ENCODE results near the gene BTBD9. TPM values are rescaled to one million over a fixed set of nuclear protein-coding genes. Genes with fewer than 3 reads are reported as not detected.

BTBD9 gene
- total RNA-seq, 1 donor from 2014 or later: 47.9 TPM

DNA sequence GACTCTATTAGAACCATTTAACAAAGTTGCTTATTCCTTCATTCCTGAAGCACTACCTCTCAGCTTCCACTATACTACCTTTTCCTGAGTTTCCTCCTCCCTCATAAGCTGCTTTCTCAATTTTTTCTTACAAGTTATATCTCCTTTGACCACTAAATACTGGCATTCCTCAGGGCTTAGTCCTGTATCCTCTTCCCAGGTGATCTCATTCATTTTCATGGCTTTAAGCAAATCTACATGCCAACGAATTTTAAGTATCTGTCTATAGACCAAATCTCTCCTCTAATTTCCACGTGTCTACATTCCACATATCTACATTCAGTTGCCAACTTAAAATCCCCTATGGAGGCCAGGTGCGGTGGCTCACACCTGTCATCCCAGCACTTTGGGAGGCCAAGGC is 134.7 kb downstream of the BTBD9 start:
- Histone ChIP-seq H3K4me3 (no peak overlapping the region), H3K27ac (no peak overlapping the region), H3K4me1 (no peaks in the 10 kb centered on the region), H3K9me3 (no peaks in the 10 kb centered on the region), H3K36me3 (no peaks in the 10 kb centered on the region), H3K27me3 (no peaks in the 10 kb centered on the region)
- ATAC-seq (no peak), DNase-seq (no peak)
- TF ChIP-seq, protein P1, sequence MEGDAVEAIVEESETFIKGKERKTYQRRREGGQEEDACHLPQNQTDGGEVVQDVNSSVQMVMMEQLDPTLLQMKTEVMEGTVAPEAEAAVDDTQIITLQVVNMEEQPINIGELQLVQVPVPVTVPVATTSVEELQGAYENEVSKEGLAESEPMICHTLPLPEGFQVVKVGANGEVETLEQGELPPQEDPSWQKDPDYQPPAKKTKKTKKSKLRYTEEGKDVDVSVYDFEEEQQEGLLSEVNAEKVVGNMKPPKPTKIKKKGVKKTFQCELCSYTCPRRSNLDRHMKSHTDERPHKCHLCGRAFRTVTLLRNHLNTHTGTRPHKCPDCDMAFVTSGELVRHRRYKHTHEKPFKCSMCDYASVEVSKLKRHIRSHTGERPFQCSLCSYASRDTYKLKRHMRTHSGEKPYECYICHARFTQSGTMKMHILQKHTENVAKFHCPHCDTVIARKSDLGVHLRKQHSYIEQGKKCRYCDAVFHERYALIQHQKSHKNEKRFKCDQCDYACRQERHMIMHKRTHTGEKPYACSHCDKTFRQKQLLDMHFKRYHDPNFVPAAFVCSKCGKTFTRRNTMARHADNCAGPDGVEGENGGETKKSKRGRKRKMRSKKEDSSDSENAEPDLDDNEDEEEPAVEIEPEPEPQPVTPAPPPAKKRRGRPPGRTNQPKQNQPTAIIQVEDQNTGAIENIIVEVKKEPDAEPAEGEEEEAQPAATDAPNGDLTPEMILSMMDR (IDR thresholded peaks at IDR 0.05): no peak
- intact Hi-C loops (cut with DNase I): no loop called here

DNA sequence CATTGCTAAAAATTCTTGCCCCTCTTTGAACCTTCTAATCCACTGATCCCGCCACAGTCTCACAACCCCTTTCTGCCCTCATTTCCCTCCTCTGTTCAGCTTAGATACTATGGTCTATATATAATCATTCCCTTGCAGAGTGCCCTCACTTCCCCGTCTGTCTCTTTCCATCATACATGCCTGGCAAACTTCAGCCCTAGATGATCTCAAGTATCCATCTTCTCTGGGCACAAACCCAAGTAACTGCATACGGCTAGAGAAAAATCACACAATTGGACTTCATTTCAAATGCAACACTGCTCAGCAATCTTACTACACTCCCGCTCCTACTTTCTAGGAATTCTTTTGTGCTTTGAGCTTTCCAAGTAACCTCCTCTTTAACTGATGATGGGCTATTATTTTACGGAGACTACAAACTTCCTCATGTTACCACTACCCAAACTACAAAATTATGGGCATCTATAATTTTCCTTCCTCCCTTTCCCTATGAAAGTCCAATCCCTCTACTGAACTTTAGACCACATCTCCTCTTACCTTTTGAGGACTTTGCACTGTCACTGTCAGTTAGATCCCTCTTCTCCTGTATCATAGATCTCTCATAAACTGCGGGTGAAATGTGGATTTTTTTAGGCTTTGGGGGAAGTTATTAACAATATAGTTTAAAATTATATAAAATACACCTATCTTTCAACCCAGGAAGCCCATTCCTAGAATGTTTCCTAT is 135.6 kb downstream of the BTBD9 start:
- intact Hi-C loops (cut with DNase I): no loop called here
- Histone ChIP-seq H3K27me3 (no peaks in the 10 kb centered on the region), H3K27ac (no peak overlapping the region), H3K4me3 (no peak overlapping the region), H3K9me3 (no peaks in the 10 kb centered on the region), H3K4me1 (no peaks in the 10 kb centered on the region), H3K36me3 (no peaks in the 10 kb centered on the region)
- DNase-seq (no peak), ATAC-seq (no peak)
- TF ChIP-seq, protein P1 (IDR thresholded peaks at IDR 0.05): no peak

DNA sequence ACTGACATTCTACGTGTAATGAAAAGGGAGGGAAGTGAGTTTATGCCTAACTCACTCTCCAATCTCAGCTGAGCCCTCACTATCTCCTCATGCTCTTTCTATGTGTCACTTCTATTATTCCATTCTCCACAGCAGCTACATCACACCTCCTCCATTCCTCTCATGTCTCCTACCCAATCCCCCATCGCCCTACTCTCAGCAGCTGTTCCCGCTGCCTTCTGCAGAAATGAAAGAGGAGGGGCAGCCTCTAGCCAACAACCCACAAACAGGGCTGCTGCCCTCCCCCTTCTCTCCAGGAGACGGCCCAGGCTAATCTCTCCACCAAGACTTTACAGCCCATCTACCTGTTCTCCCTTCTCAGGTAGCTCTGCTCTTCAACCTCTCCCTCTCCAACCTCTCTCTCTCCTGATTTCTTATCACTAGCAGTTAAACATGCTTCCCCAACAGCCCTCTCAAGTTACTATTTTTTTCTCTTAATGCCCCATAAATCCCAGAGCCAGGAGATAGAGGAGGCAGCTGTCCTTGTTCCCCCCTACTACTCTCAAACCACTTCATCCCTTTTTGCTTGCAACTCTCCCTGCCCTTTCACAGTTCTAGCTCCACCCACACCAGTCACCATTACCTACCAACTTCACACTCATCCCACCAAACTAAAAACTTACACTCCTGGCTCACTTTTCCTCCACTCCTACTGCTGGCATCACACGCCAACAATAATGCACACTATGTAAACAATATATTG is 136.5 kb downstream of the BTBD9 start:
- no peak overlapping the region for H3K4me3 ChIP-seq
- no peaks in the 10 kb centered on the region for H3K9me3 ChIP-seq
- TF ChIP-seq, protein P1 (IDR thresholded peaks at IDR 0.05): no peak
- H3K4me1 ChIP-seq: no peaks in the 10 kb centered on the region
- no peaks in the 10 kb centered on the region for H3K27me3 ChIP-seq
- DNase-seq (no peak), ATAC-seq (no peak)
- intact Hi-C loops (cut with DNase I): no loop called here
- H3K27ac ChIP-seq: no peak overlapping the region
- no peaks in the 10 kb centered on the region for H3K36me3 ChIP-seq

DNA sequence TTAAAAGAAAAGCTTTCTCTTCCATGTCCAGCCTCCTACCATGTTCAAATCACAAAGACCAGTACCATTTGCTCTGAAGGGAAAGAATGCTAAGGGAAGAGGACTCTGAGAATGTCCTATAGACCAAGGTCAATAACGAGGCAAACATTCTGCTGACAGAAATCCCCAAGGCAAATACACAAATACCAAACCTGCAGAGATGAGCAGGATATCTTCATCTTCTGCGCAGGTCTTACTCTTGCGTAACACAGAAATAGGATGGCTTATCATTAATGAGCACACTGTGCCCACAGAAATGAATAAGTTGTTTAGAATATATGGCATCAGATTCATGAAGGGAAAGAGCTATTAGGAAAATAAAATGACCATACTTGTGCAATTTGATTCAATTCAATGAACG is 137.3 kb downstream of the BTBD9 start:
- no peaks in the 10 kb centered on the region for H3K9me3 ChIP-seq
- no peak overlapping the region for H3K27ac ChIP-seq
- H3K4me1 ChIP-seq: no peaks in the 10 kb centered on the region
- H3K36me3 ChIP-seq: no peaks in the 10 kb centered on the region
- intact Hi-C loops (cut with DNase I): no loop called here
- DNase-seq (no peak), ATAC-seq (no peak)
- H3K4me3 ChIP-seq: no peak overlapping the region
- TF ChIP-seq, protein P1 (IDR thresholded peaks at IDR 0.05): no peak
- no peaks in the 10 kb centered on the region for H3K27me3 ChIP-seq

DNA sequence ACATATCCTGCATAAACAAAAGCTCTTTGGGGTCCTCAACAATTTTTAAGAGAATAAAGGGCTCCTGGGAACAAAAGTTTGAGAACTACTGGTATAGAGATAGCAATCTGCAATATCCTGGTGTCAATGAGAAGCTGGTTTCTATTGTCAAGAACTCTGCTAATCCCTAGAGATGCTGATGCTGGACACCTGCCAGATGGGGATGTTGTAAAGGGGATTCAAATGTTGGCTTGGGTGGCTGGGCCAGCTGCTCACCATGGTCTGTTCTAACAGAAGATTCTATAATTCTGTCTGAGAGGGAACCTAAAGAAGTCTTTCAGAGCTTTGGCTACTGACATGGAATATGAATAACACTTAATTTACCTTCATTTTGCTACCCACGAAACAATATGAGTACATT is 137.8 kb downstream of the BTBD9 start:
- Histone ChIP-seq H3K36me3 (no peaks in the 10 kb centered on the region), H3K4me3 (no peak overlapping the region), H3K27ac (no peak overlapping the region), H3K9me3 (no peaks in the 10 kb centered on the region), H3K27me3 (no peaks in the 10 kb centered on the region), H3K4me1 (no peaks in the 10 kb centered on the region)
- TF ChIP-seq, protein P1 (IDR thresholded peaks at IDR 0.05): no peak
- DNase-seq: no peak
- no peak for ATAC-seq
- intact Hi-C loops (cut with DNase I): no loop called here

Data from upper lobe of right lung (tissue), 1 donor.